Natural killer cell treated with Interleukin-12 subunit alpha and Interleukin-12 subunit beta and Interleukin-15 and Interleukin-18, amount 100 ng/mL, for 72 hours (primary cell): ENCODE measurements around the gene SPEN. TPM values are rescaled to one million over a fixed set of nuclear protein-coding genes. Genes with fewer than 3 reads are reported as not detected.
"Not testable (repeated sequence)": the region's sequence is repeated elsewhere in the genome, so short reads cannot be mapped to it uniquely, and the experiment has no call there.

Source experiments
- ATAC-seq, 2 donors: fragments of 150-1000 bp; cut with Tn5 transposase in 1 of 2; sonication (Bioruptor Pico), chemical (Tn5 transposase) in 1 of 2; 2 replicates each; pipeline ENCODE4 v1.10.0; 2021
- DNase-seq: peaks from one replicate; pipeline ENCODE4 v3.0.0; 2022; ENCODE audit warnings: low spot score
- H3K27ac Mint-ChIP-seq, 2 donors: 1 replicate in 1 of 2; 2 replicates in 1 of 2; pipeline ENCODE4 v1.8.0; 2022; ENCODE audit warnings: mixed read lengths in 2 of 2, mild to moderate bottlenecking in 1 of 2, moderate library complexity in 1 of 2
- H3K27me3 Mint-ChIP-seq, 2 donors: 1 replicate in 1 of 2; 2 replicates in 1 of 2; pipeline ENCODE4 v1.8.0; 2022; ENCODE audit warnings: mixed read lengths in 2 of 2
- H3K36me3 Mint-ChIP-seq: one replicate; pipeline ENCODE4 v1.8.0; 2022; ENCODE audit warnings: mixed read lengths
- H3K4me1 Mint-ChIP-seq, 2 donors: 1 replicate in 1 of 2; 2 replicates in 1 of 2; pipeline ENCODE4 v1.8.0; 2022; ENCODE audit warnings: low read depth in 2 of 2, mixed read lengths in 2 of 2, mild to moderate bottlenecking in 1 of 2
- H3K4me3 Mint-ChIP-seq: one replicate; pipeline ENCODE4 v1.8.0; 2022; ENCODE audit warnings: mixed read lengths
- H3K9me3 Mint-ChIP-seq: 2 replicates; pipeline ENCODE4 v1.8.0; 2022; ENCODE audit warnings: mixed read lengths
- total RNA-seq, 2 donors: library from RNA; stranded (reverse); gene quantifications; one replicate each; pipeline ENCODE4 v1.2.3, GENCODE V29; 2022

Gene SPEN
- total RNA-seq, 2 donors from 2014 or later: 58.6 to 92.4 TPM

DNA sequence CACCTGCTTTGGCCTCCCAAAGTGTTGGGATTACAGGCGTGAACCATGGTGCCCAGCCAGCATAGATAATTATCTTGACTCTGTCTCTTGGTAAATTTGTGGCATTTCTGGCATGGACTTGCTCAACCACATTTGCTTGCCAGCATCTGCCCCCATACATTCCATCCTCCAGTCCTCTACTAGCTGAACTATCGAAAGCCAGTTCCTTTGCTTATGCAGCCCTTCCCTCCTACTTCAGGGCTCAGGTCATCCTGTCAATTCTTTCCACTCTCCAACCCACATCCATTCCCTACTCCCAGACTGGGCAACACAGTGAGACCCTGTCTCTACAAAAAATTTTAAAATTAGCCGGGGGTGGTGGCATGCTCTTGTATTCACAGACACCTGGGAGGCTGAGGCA is 27.0 kb upstream of the SPEN start:
- no peaks in the 10 kb centered on the region for H3K9me3 Mint-ChIP-seq
- peaks cover 0 to 3% of the 10 kb centered on the region in 2 donors for H3K4me1 Mint-ChIP-seq
- ATAC-seq (no peak), DNase-seq (no peak)
- no peaks in the 10 kb centered on the region for H3K36me3 Mint-ChIP-seq
- H3K4me3 Mint-ChIP-seq: no peak overlapping the region
- H3K27ac Mint-ChIP-seq: no peak overlapping the region
- no peaks in the 10 kb centered on the region for H3K27me3 Mint-ChIP-seq

DNA sequence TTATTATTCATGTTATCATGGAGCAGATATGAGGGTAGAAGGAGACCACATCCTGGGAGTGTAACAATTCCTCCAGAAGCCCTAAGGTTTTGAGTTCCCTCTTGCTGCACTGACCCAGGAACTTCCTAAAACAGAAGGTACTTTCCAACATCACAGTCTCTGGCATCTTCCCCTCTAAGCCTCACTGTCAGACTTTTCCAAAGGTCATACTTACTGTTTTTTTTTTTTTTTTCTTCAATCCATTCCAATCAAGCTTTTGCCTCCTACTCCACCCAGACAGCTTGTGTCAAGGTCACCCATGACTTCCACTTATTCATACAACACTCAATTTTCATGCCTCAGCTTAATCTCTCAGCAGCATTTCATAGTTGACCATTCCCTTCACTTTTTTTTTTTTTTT is 21.7 kb upstream of the SPEN start:
- no peaks in the 10 kb centered on the region for H3K9me3 Mint-ChIP-seq
- peaks cover 11% of the 10 kb centered on the region in 2 donors for H3K4me1 Mint-ChIP-seq
- ATAC-seq (no peak), DNase-seq (no peak)
- no peak overlapping the region for H3K4me3 Mint-ChIP-seq
- no peaks in the 10 kb centered on the region for H3K27me3 Mint-ChIP-seq
- H3K27ac Mint-ChIP-seq: no peak overlapping the region
- no peaks in the 10 kb centered on the region for H3K36me3 Mint-ChIP-seq

DNA sequence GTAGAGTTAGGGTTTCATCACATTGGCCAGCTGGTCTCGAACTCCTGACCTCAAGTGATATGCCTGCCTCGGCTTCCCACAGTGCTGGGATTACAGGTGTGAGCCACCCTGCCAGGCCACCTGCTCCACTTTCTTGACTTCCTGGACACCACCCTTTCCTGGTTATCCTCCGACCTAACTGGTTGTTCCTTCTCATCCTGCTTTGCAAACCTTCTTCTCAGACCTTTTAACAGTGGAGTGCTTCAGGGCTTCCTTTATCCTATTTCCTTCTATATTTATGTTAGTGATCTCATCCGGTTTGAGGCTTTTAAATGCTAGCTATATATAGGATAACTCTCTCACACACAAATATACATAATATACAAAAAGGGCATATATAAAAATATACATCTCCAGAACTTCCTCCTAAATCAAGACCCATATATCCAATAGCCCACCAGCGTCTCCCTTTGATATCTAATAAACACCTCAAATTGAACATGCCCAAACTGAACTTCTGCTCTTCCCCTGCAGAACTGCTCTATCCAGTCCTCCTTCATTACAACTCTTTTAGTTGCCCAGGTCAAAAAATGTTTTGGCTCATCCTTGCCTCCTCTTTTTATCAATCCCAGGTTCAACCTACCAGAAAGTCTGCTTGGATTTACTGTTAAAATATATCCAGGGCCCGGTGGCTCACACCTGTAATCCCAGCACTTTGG is 20.5 kb upstream of the SPEN start:
- no peak for ATAC-seq
- no peak overlapping the region for H3K4me3 Mint-ChIP-seq
- H3K36me3 Mint-ChIP-seq: no peaks in the 10 kb centered on the region
- no peak for DNase-seq
- H3K27me3 Mint-ChIP-seq: no peaks in the 10 kb centered on the region
- H3K9me3 Mint-ChIP-seq: no peaks in the 10 kb centered on the region
- peaks cover 15% of the 10 kb centered on the region in 2 donors for H3K4me1 Mint-ChIP-seq
- H3K27ac Mint-ChIP-seq: no peak overlapping the region

DNA sequence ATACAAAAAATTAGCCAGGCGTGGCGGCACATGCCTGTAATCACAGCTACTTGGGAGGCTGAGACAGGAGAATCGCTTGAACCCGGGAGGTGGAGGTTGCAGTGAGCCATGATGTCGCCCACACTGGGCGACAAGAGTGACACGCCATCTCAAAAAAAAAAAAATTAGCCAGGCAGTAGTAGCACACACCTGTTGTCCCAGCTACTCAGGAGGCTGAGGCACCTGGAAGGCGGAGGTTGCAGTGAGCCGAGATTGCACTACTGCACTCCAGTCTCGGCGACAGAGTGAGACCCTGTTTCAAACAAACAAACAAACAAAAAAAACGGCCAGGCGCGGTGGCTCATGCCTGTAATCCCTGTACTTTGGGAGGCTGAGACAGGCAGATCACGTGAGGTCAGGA is 19.9 kb upstream of the SPEN start:
- not testable (repeated sequence) for H3K4me3 Mint-ChIP-seq, H3K36me3 Mint-ChIP-seq, H3K9me3 Mint-ChIP-seq, H3K27me3 Mint-ChIP-seq, H3K27ac Mint-ChIP-seq, DNase-seq, ATAC-seq
- H3K4me1 Mint-ChIP-seq: peaks cover 15 to 16% of the 10 kb centered on the region in 2 donors

GRCh38 chr1:15828931-15829330 is 18.6 kb upstream of the SPEN start:
- Mint-ChIP-seq H3K27ac (peak overlapping the region in 1 of 2 donors; percentile 60), H3K4me1 (peaks cover 16 to 18% of the 10 kb centered on the region in 2 donors)
- DNase-seq, H3K27me3 Mint-ChIP-seq, ATAC-seq, H3K4me3 Mint-ChIP-seq, H3K9me3 Mint-ChIP-seq, H3K36me3 Mint-ChIP-seq: not testable (repeated sequence)

DNA sequence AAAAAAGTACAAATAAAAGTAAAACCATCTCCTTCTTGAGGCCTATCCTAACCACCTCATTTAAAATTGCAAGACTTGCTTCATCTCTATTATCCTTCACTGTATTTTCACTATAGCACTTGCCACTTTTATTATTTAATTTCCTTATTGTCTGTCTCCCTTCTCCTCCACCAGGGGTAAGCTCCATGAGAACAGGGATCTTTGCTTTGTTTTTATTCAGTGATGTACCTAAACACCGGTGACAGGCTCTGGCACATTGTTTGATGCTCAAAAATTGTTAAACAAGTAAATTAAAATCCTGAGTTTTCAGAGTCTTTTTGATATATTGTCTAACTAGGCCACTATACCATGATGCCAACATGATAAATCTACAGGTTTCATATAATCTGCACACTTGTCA is 17.2 kb upstream of the SPEN start:
- no peak for ATAC-seq
- Mint-ChIP-seq H3K27ac (peak overlapping the region in 1 of 2 donors; percentile 60), H3K36me3 (no peaks in the 10 kb centered on the region)

DNA sequence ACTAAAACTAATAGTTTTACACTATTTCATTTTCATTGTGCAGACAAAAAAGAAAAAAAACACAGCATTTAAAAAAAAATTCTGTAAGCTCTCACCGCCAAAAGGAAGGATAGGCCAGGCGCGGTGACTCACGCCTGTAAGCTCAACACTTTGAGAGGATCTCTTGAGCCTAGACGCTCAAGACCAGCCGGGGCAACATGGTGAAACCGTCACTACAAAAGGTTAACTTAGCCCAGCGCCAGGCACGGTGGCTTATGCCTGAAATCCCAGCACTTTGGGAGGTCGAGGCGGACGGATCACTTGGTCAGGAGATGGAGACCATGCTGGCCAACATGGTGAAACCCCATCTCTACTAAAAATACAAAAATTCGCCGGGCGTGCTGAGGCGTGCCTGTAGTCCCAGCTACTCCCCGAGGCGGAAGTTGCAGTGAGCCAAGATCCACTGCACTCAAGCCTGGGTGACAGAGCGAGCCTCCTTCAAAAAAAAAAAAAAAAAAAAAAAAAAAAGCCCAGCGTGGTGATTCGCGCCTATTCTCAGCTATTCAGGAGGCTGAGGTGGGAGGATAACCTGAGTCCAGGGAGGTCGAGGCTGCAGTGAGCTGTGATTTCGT is 14.3 kb upstream of the SPEN start:
- no peaks in the 10 kb centered on the region for H3K9me3 Mint-ChIP-seq
- DNase-seq: no peak
- ATAC-seq: no peak
- H3K27me3 Mint-ChIP-seq: no peaks in the 10 kb centered on the region
- H3K4me1 Mint-ChIP-seq: peaks cover 31 to 46% of the 10 kb centered on the region in 2 donors
- H3K27ac Mint-ChIP-seq: peak overlapping the region; percentile 95 to 97
- peak overlapping the region; percentile 95 for H3K4me3 Mint-ChIP-seq
- H3K36me3 Mint-ChIP-seq: no peaks in the 10 kb centered on the region

More for the DNA sequence above, 17.2 kb upstream of the SPEN start:
- H3K27me3 Mint-ChIP-seq: no peaks in the 10 kb centered on the region
- no peak for DNase-seq
- H3K9me3 Mint-ChIP-seq: no peaks in the 10 kb centered on the region
- H3K4me1 Mint-ChIP-seq: peaks cover 20 to 27% of the 10 kb centered on the region in 2 donors
- H3K4me3 Mint-ChIP-seq: peak overlapping the region; percentile 11

DNA sequence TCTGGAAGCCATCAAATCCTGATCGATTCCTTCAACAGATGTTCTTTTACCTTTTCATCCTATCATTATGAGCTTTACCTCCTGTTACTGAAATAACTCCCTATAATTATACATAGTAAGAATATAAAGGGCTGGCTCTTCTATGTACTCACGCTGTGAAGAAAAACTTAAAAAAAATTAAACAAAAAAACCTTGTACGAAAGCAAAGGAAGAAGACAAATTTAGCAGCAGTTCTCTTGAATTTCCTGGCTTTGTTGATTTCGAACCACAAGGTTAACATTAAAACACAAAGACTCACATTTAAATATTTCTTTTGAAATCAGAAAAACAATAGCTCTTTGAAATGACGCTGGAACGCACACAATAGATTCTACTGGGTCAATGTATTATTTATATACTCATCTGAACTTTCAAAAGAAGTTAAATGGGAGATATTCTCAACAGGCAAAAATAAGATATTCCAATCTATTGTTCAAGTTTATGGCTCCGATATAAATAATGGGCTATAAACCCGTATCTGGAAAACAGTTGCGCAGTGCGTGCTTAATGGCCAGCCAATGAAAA is 13.6 kb upstream of the SPEN start:
- no peaks in the 10 kb centered on the region for H3K9me3 Mint-ChIP-seq
- ATAC-seq (no peak), DNase-seq (no peak)
- H3K36me3 Mint-ChIP-seq: no peaks in the 10 kb centered on the region
- peak overlapping the region; percentile 95 for H3K4me3 Mint-ChIP-seq
- peaks cover 31 to 46% of the 10 kb centered on the region in 2 donors for H3K4me1 Mint-ChIP-seq
- peak overlapping the region; percentile 95 to 97 for H3K27ac Mint-ChIP-seq
- H3K27me3 Mint-ChIP-seq: no peaks in the 10 kb centered on the region

DNA sequence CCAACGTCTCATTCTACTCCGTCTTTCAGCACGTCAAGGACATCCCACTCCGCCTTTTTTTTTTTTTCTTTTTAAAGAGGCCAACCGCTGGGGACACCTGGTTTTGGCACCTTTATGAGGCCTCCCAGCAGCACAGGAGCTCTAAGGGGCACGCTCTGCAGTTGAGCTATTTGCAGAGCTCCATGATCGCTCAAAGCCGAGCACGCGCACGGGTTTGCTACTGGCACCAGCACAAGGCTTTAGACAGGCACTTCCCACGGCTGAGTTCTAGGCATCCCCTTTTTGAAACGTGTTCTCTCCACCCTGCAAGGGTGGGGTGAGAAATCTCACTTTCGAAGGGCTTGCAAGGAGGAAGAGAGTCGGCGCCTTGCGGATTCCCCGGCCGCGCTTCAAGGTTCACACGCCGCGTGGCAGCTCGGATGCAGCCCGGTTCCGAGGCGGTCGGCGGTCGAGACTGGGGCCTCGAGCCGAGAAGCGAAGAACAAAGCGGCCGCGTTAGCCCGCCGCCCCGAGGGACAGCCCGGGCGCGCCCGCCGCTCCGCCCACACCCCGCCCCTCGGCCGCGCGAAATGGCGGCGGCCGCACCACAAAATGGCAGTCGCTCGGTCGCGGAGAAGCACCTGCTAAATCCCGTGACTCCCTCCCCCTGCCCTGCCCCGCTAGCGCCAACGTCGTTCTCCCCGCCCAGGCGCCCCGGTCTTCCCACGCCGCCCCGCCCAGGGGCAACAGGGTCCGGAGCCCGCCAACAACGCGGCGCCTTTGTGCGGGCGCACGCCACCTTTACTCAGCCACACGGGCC is 12.9 kb upstream of the SPEN start:
- ATAC-seq: peak; percentile 76 to 79

GRCh38 chr1:15835205-15835740 is 12.2 kb upstream of the SPEN start:
- H3K27ac Mint-ChIP-seq: peak overlapping the region; percentile 95 to 97
- peak overlapping the region; percentile 95 for H3K4me3 Mint-ChIP-seq
- DNase-seq: peak; percentile 61
- H3K4me1 Mint-ChIP-seq: peaks cover 24 to 37% of the 10 kb centered on the region in 2 donors
- H3K27me3 Mint-ChIP-seq: no peaks in the 10 kb centered on the region
- no peaks in the 10 kb centered on the region for H3K9me3 Mint-ChIP-seq
- peak; percentile 1 to 7 for ATAC-seq
- no peaks in the 10 kb centered on the region for H3K36me3 Mint-ChIP-seq

More for the DNA sequence above, 12.9 kb upstream of the SPEN start:
- Mint-ChIP-seq H3K4me1 (peaks cover 31 to 44% of the 10 kb centered on the region in 2 donors), H3K36me3 (no peaks in the 10 kb centered on the region), H3K27ac (peak overlapping the region; percentile 95 to 97), H3K9me3 (no peaks in the 10 kb centered on the region), H3K27me3 (no peaks in the 10 kb centered on the region), H3K4me3 (peak overlapping the region; percentile 95)
- DNase-seq: peak; percentile 92

- H3K4me1 Mint-ChIP-seq: peaks cover 23 to 34% of the 10 kb centered on the region in 2 donors
- peak overlapping the region; percentile 95 for H3K4me3 Mint-ChIP-seq
- ATAC-seq: peak; percentile 76 to 79
Measured at GRCh38 chr1:15835741-15836510, 11.6 kb upstream of the SPEN start.

DNA sequence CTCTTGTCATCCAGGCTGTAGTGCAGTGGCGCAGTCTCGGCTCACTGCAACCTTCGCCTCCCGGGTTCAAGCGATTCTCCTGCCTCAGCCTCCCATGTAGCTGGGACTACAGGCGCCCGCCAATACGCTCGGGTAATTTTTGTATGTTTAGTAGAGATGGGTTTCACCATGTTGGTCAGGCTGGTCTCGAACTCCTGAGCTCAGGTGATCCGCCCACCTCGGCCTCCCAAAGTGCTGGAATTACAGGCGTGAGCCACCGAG is 11.1 kb upstream of the SPEN start:
- not testable (repeated sequence) for H3K27me3 Mint-ChIP-seq, H3K36me3 Mint-ChIP-seq, DNase-seq, ATAC-seq, H3K9me3 Mint-ChIP-seq
- Mint-ChIP-seq H3K4me3 (peak overlapping the region; percentile 95), H3K27ac (peak overlapping the region; percentile 95 to 97), H3K4me1 (peaks cover 23 to 34% of the 10 kb centered on the region in 2 donors)

More at GRCh38 chr1:15835741-15836510, 11.6 kb upstream of the SPEN start:
- H3K9me3 Mint-ChIP-seq: no peaks in the 10 kb centered on the region
- H3K36me3 Mint-ChIP-seq: no peaks in the 10 kb centered on the region
- peak overlapping the region; percentile 95 to 97 for H3K27ac Mint-ChIP-seq
- peak; percentile 100 for DNase-seq
- no peaks in the 10 kb centered on the region for H3K27me3 Mint-ChIP-seq
